GM19043 (cell line): Measurements from ENCODE around the gene ERICH4.

Experiments
- ATAC-seq: cut with Tn5 transposase; IDR thresholded peaks from one replicate; pipeline ENCODE4 v1.9.1; 2021; ENCODE audit warnings: low read depth; ENCODE audit not compliant: unreplicated experiment

Gene ERICH4

GRCh38 chr19:41413947-41414346 lies 29.0 kb upstream of the ERICH4 start:
- no peak for ATAC-seq

- no peak for ATAC-seq
These were observed 28.5 kb upstream of the ERICH4 start for GRCh38 chr19:41414461-41414860.

GRCh38 chr19:41415154-41415571 lies 27.8 kb upstream of the ERICH4 start:
- no peak for ATAC-seq

- no peak for ATAC-seq
These were observed 26.7 kb upstream of the ERICH4 start for GRCh38 chr19:41416194-41416674.

GRCh38 chr19:41420101-41420880 lies 22.7 kb upstream of the ERICH4 start:
- no peak for ATAC-seq

- no peak for ATAC-seq
These were observed 21.6 kb upstream of the ERICH4 start for GRCh38 chr19:41421314-41421713.

- ATAC-seq: no peak
These were observed 21.0 kb upstream of the ERICH4 start for GRCh38 chr19:41421973-41422372.

- ATAC-seq: no peak
These were observed 20.5 kb upstream of the ERICH4 start for GRCh38 chr19:41422456-41422855.

GRCh38 chr19:41422955-41423354 lies 20.0 kb upstream of the ERICH4 start:
- ATAC-seq: no peak

- ATAC-seq: no peak
These were observed 18.4 kb upstream of the ERICH4 start for GRCh38 chr19:41424335-41425173.

- no peak for ATAC-seq
These were observed 17.5 kb upstream of the ERICH4 start for GRCh38 chr19:41425174-41426115.

GRCh38 chr19:41426116-41426841 lies 16.7 kb upstream of the ERICH4 start:
- no peak for ATAC-seq

- no peak for ATAC-seq
These were observed 15.9 kb upstream of the ERICH4 start, which contains the start of gene B3GNT8 for GRCh38 chr19:41426952-41427646. Gene B3GNT8 (minus strand): TSS chr19:41427374. CDS start chr19:41426778, 596 bp downstream.

- no peak for ATAC-seq
These were observed 15.1 kb upstream of the ERICH4 start for GRCh38 chr19:41427647-41428480.

GRCh38 chr19:41428481-41428859 lies 14.5 kb upstream of the ERICH4 start:
- ATAC-seq: no peak

- no peak for ATAC-seq
These were observed 12.0 kb upstream of the ERICH4 start for GRCh38 chr19:41430922-41431321.

GRCh38 chr19:41431426-41432386 lies 11.2 kb upstream of the ERICH4 start:
- ATAC-seq: no peak
